NB4 (cell line): ENCODE measurements around the gene HNRNPA1L2.

Experiments used
- CTCF ChIP-seq: IDR thresholded peaks from one replicate; pipeline ENCODE4 v1.5.1; 2012; ENCODE audit warnings: low read depth, low read length
- MAX ChIP-seq: IDR thresholded peaks from 2 replicates; pipeline ENCODE4 v1.6.1; 2011; ENCODE audit warnings: low read depth, low read length
- MYC ChIP-seq: IDR thresholded peaks from 2 replicates; pipeline ENCODE4 v1.6.1; 2011; ENCODE audit warnings: low read depth, low read length
- POLR2A ChIP-seq: IDR thresholded peaks from 2 replicates; pipeline ENCODE4 v1.6.1; 2011; ENCODE audit warnings: mild to moderate bottlenecking; ENCODE audit not compliant: insufficient read length; ENCODE audit errors: extremely low read depth

- TF ChIP-seq CTCF (no peak), POLR2A (no peak), MAX (no peak), MYC (no peak)
Measured at GRCh38 chr13:52615134-52615801, 27.0 kb upstream of the HNRNPA1L2 start.
